ENCODE results near the gene HOXA7.

DNA sequence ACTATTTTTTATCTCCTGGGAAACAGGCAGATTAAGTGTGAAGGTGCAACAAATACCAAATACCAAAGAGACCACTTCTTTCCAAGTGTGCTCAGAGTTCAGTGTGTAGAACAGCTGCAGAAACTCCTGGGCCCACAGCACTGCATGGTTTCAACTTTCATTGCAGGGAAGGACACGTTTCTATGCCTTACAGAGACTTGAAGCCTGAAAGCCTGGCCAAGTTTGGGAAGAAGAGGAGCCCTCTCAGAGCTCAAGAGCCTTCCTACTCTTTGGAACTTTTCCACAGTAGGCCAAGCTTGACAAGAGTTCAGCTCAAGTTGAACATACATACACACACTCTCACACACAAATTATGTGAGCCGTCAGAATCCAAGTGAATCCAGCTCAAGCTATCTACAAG lies 28.4 kb downstream of the HOXA7 start:
- TF ChIP-seq POLR2A (IDR thresholded peaks at IDR 0.05; ENCODE audit: low read depth, low read length) (no peak), PAX5 (IDR thresholded peaks at IDR 0.05; ENCODE audit: insufficient read depth, low read length, severe bottlenecking) (no peak), POLR2AphosphoS5 (IDR thresholded peaks at IDR 0.05; ENCODE audit: low read depth, low read length) (no peak), SPI1 (IDR thresholded peaks at IDR 0.05; ENCODE audit: low read depth, low read length) (no peak), TAF1 (IDR thresholded peaks at IDR 0.05; ENCODE audit: low read depth, low read length) (no peak), POU2F2 (IDR thresholded peaks at IDR 0.05; ENCODE audit: low read depth, low read length) (no peak)
